IPS-18a (cell line): ENCODE data around the gene PPP1R14D.

Experiments
- H3K27ac ChIP-seq: one replicate; pipeline ENCODE4 v1.5.1; 2013; ENCODE audit warnings: low read length
- H3K27me3 ChIP-seq: one replicate; pipeline ENCODE4 v1.6.1; 2013; ENCODE audit warnings: mild to moderate bottlenecking, low read length; ENCODE audit not compliant: control insufficient read depth, insufficient read depth
- H3K36me3 ChIP-seq: one replicate; pipeline ENCODE4 v1.6.1; 2013; ENCODE audit warnings: low read depth, low read length; ENCODE audit not compliant: control insufficient read depth
- H3K4me1 ChIP-seq: one replicate; pipeline ENCODE4 v1.6.1; 2013; ENCODE audit warnings: low read depth, low read length; ENCODE audit not compliant: control insufficient read depth
- H3K4me3 ChIP-seq: one replicate; pipeline ENCODE4 v1.5.1; 2013; ENCODE audit warnings: low read length
- H3K9ac ChIP-seq: one replicate; pipeline ENCODE4 v1.6.1; 2013; ENCODE audit warnings: mild to moderate bottlenecking, low read length, moderate library complexity
- H3K9me3 ChIP-seq: one replicate; pipeline ENCODE4 v1.6.1; 2013; ENCODE audit warnings: low read depth, low read length; ENCODE audit not compliant: control insufficient read depth

The PPP1R14D gene

GRCh38 chr15:40828447-40829036 is at the start of gene PPP1R14D:
Gene PPP1R14D (minus strand): TSS chr15:40828708. CDS start chr15:40828641, 67 bp downstream.
- no peaks in the 10 kb centered on the region for H3K9me3 ChIP-seq
- H3K27me3 ChIP-seq = no peaks in the 10 kb centered on the region
- no peak within 1 kb of the TSS for H3K9ac ChIP-seq
- no peak within 1 kb of the TSS for H3K27ac ChIP-seq
- H3K4me3 ChIP-seq = no peak within 1 kb of the TSS
- H3K36me3 ChIP-seq = no peaks in the 10 kb centered on the region
- H3K4me1 ChIP-seq = no peaks in the 10 kb centered on the region

GRCh38 chr15:40877694-40878093 is 49.2 kb upstream of the PPP1R14D start:
- Histone ChIP-seq H3K4me3 (no peak overlapping the region), H3K36me3 (no peaks in the 10 kb centered on the region), H3K4me1 (no peaks in the 10 kb centered on the region), H3K9me3 (no peaks in the 10 kb centered on the region), H3K27me3 (peaks cover 8% of the 10 kb centered on the region), H3K27ac (no peak overlapping the region), H3K9ac (no peak overlapping the region)

GRCh38 chr15:40875991-40876730 is 47.7 kb upstream of the PPP1R14D start:
- Histone ChIP-seq H3K9me3 (no peaks in the 10 kb centered on the region), H3K27me3 (peaks cover 10% of the 10 kb centered on the region), H3K4me1 (peaks cover 7% of the 10 kb centered on the region), H3K27ac (no peak overlapping the region), H3K4me3 (no peak overlapping the region), H3K36me3 (no peaks in the 10 kb centered on the region), H3K9ac (no peak overlapping the region)

- Histone ChIP-seq H3K27ac (no peak within 1 kb of the TSS), H3K9ac (no peak within 1 kb of the TSS)
Measured at GRCh38 chr15:40873694-40874561, 45.4 kb upstream of the PPP1R14D start, which contains the start of gene RHOV. Gene RHOV (minus strand): TSS chr15:40874234. CDS start chr15:40874139, 95 bp downstream.

GRCh38 chr15:40872791-40873693 is 44.5 kb upstream of the PPP1R14D start:
- no peaks in the 10 kb centered on the region for H3K36me3 ChIP-seq
- H3K9me3 ChIP-seq = no peaks in the 10 kb centered on the region
- H3K9ac ChIP-seq = no peak overlapping the region
- H3K27me3 ChIP-seq = peaks cover 10% of the 10 kb centered on the region
- peak overlapping the region; percentile 58 for H3K4me3 ChIP-seq
- peaks cover 7% of the 10 kb centered on the region for H3K4me1 ChIP-seq
- H3K27ac ChIP-seq = no peak overlapping the region

More at GRCh38 chr15:40873694-40874561, 45.4 kb upstream of the PPP1R14D start, which contains the start of gene RHOV:
- Histone ChIP-seq H3K4me3 (peak within 1 kb of the TSS; percentile 58), H3K27me3 (peaks cover 10% of the 10 kb centered on the region), H3K36me3 (no peaks in the 10 kb centered on the region), H3K4me1 (peaks cover 7% of the 10 kb centered on the region), H3K9me3 (no peaks in the 10 kb centered on the region)

GRCh38 chr15:40871749-40872617 is 43.5 kb upstream of the PPP1R14D start:
- Histone ChIP-seq H3K4me1 (peaks cover 7% of the 10 kb centered on the region), H3K36me3 (no peaks in the 10 kb centered on the region), H3K27me3 (peaks cover 10% of the 10 kb centered on the region), H3K4me3 (no peak overlapping the region), H3K9ac (no peak overlapping the region), H3K27ac (no peak overlapping the region), H3K9me3 (no peaks in the 10 kb centered on the region)

- Histone ChIP-seq H3K9ac (no peak overlapping the region), H3K27me3 (peaks cover 10% of the 10 kb centered on the region)
Measured at GRCh38 chr15:40870716-40871115, 42.2 kb upstream of the PPP1R14D start.

GRCh38 chr15:40869686-40870085 is 41.2 kb upstream of the PPP1R14D start:
- H3K9me3 ChIP-seq = no peaks in the 10 kb centered on the region
- H3K27ac ChIP-seq = no peak overlapping the region
- peaks cover 7% of the 10 kb centered on the region for H3K4me1 ChIP-seq
- H3K4me3 ChIP-seq = no peak overlapping the region
- no peaks in the 10 kb centered on the region for H3K36me3 ChIP-seq
- H3K27me3 ChIP-seq = peaks cover 10% of the 10 kb centered on the region
- no peak overlapping the region for H3K9ac ChIP-seq

More at GRCh38 chr15:40870716-40871115, 42.2 kb upstream of the PPP1R14D start:
- Histone ChIP-seq H3K9me3 (no peaks in the 10 kb centered on the region), H3K4me3 (no peak overlapping the region), H3K4me1 (peaks cover 7% of the 10 kb centered on the region), H3K27ac (no peak overlapping the region), H3K36me3 (no peaks in the 10 kb centered on the region)

- Histone ChIP-seq H3K27me3 (no peaks in the 10 kb centered on the region), H3K9me3 (no peaks in the 10 kb centered on the region), H3K9ac (no peak overlapping the region), H3K36me3 (no peaks in the 10 kb centered on the region), H3K27ac (no peak overlapping the region), H3K4me3 (no peak overlapping the region), H3K4me1 (peaks cover 3% of the 10 kb centered on the region)
Measured at GRCh38 chr15:40867199-40867598, 38.7 kb upstream of the PPP1R14D start.

- no peak overlapping the region for H3K4me3 ChIP-seq
- H3K36me3 ChIP-seq = no peaks in the 10 kb centered on the region
Measured at GRCh38 chr15:40863660-40864270, 35.3 kb upstream of the PPP1R14D start.

More at GRCh38 chr15:40863660-40864270, 35.3 kb upstream of the PPP1R14D start:
- Histone ChIP-seq H3K9me3 (no peaks in the 10 kb centered on the region), H3K4me1 (no peaks in the 10 kb centered on the region), H3K27me3 (no peaks in the 10 kb centered on the region), H3K27ac (no peak overlapping the region), H3K9ac (no peak overlapping the region)
